ENCODE measurements around the gene MAP3K4. TPM values are rescaled to one million over a fixed set of nuclear protein-coding genes. Genes with fewer than 3 reads are reported as not detected.
A peak's percentile ranks its signal among the peaks of the same experiment; 100 is the strongest.
"Not testable (repeated sequence)": the region's sequence is repeated elsewhere in the genome, so short reads cannot be mapped to it uniquely, and the experiment has no call there.

MAP3K4 gene
- total RNA-seq, 4 donors from 2014 or later, result 34.9 to 113 (median 52.3) TPM

GRCh38 chr6:160971171-160971570 is 20.4 kb upstream of the MAP3K4 start:
- DNase-seq, result no peak
- peaks cover 0 to 14% of the 10 kb centered on the region in 2 donors for H3K4me1 ChIP-seq
- no peaks in the 10 kb centered on the region for H3K36me3 ChIP-seq
- no peak overlapping the region for H3K4me3 ChIP-seq (replicated peaks in 1 of 3)
- WGBS, 2 donors, result 87 to 93% methylated on average over 1 of the region's 1 CpG
- intact Hi-C loops (cut with DNase I), result no loop called here
- no peak for TF ChIP-seq POLR2A (IDR thresholded peaks at IDR 0.05)
- no peak for TF ChIP-seq CTCF (IDR thresholded peaks at IDR 0.05)
- no peak overlapping the region for H3K27ac ChIP-seq
- H3K9me3 ChIP-seq, result no peaks in the 10 kb centered on the region
- no peaks in the 10 kb centered on the region for H3K27me3 ChIP-seq

- no peak overlapping the region for H3K4me3 ChIP-seq (replicated peaks in 1 of 3)
- H3K27me3 ChIP-seq, result no peaks in the 10 kb centered on the region
- no peaks in the 10 kb centered on the region for H3K9me3 ChIP-seq
- no peak for DNase-seq
- H3K27ac ChIP-seq, result no peak overlapping the region
- 72 to 82% methylated on average over 3 of the region's 3 CpGs for WGBS, 2 donors
- intact Hi-C loops (cut with DNase I), result no loop called here
- no peaks in the 10 kb centered on the region for H3K36me3 ChIP-seq
- peaks cover 0 to 6% of the 10 kb centered on the region in 2 donors for H3K4me1 ChIP-seq
- TF ChIP-seq CTCF (IDR thresholded peaks at IDR 0.05), result no peak
These were observed 19.5 kb upstream of the MAP3K4 start for GRCh38 chr6:160972111-160972510.

- H3K27ac ChIP-seq; H3K36me3 ChIP-seq; intact Hi-C loops (cut with DNase I); H3K27me3 ChIP-seq; H3K4me3 ChIP-seq (replicated peaks in 1 of 3); DNase-seq; H3K9me3 ChIP-seq; H3K4me1 ChIP-seq: not testable (repeated sequence)
- WGBS, 2 donors, result 93 to 97% methylated on average over 16 of the region's 16 CpGs
These were observed 19.0 kb upstream of the MAP3K4 start for GRCh38 chr6:160972594-160972993.

GRCh38 chr6:160973311-160974250 is 18.0 kb upstream of the MAP3K4 start:
- no peak for DNase-seq
- H3K27ac ChIP-seq, result no peak overlapping the region
- intact Hi-C loops (cut with DNase I), result no loop called here

GRCh38 chr6:160974304-160974771 is 17.2 kb upstream of the MAP3K4 start:
- Histone ChIP-seq H3K4me1 (peaks cover 0 to 3% of the 10 kb centered on the region in 2 donors), H3K27ac (no peak overlapping the region), H3K9me3 (no peaks in the 10 kb centered on the region), H3K27me3 (no peaks in the 10 kb centered on the region), H3K36me3 (no peaks in the 10 kb centered on the region), H3K4me3 (replicated peaks in 1 of 3) (no peak overlapping the region)
- no peak for TF ChIP-seq POLR2A (IDR thresholded peaks at IDR 0.05)
- TF ChIP-seq CTCF (IDR thresholded peaks at IDR 0.05), result no peak
- WGBS, 2 donors, result 57 to 68% methylated on average over 9 of the region's 9 CpGs
- intact Hi-C loops (cut with DNase I), result no loop called here
- peak in 1 of 2 donors; percentile 35 for DNase-seq

More at GRCh38 chr6:160973311-160974250, 18.0 kb upstream of the MAP3K4 start:
- 68 to 72% methylated on average over 11 of the region's 11 CpGs for whole genome bisulfite sequencing, 2 donors
- Histone ChIP-seq H3K4me3 (replicated peaks in 1 of 3) (no peak overlapping the region), H3K36me3 (no peaks in the 10 kb centered on the region), H3K27me3 (no peaks in the 10 kb centered on the region), H3K9me3 (no peaks in the 10 kb centered on the region), H3K4me1 (peaks cover 0 to 3% of the 10 kb centered on the region in 2 donors)
- TF ChIP-seq CTCF (IDR thresholded peaks at IDR 0.05) (no peak), POLR2A (IDR thresholded peaks at IDR 0.05) (no peak)
